Tibial artery (tissue), 4 donors: ENCODE results near the gene STAT4.

Experiments used
- DNase-seq, 2 donors: peaks; one replicate each; pipeline ENCODE4 v3.0.0-alpha.2; 2019
- H3K27ac ChIP-seq, 2 donors: fragments of 200-600 bp; sonication (generic) in 1 of 2; 1 replicate in 1 of 2; 2 replicates in 1 of 2; pipeline ENCODE4 v1.5.1; 2018 to 2019; ENCODE audit warnings: mild to moderate bottlenecking in 1 of 2
- H3K27me3 ChIP-seq, 2 donors: fragments of 200-600 bp; sonication (generic) in 1 of 2; one replicate each; pipeline versions ENCODE4 v1.5.1 to v1.6.0; 2016 to 2019
- H3K36me3 ChIP-seq, 3 donors: fragments of 200-600 bp; sonication (generic) in 2 of 3; one replicate each; pipeline ENCODE4 v1.5.1; 2016 to 2019; ENCODE audit warnings: mild to moderate bottlenecking in 2 of 3
- H3K4me1 ChIP-seq, 4 donors: fragments of 200-600 bp; sonication (generic) in 2 of 4; 1 replicate in 3 of 4; 2 replicates in 1 of 4; pipeline ENCODE4 v1.5.1; 2016 to 2019
- H3K4me3 ChIP-seq, 2 donors: fragments of 200-600 bp; sonication (generic) in 1 of 2; 1 replicate in 1 of 2; 2 replicates in 1 of 2; pipeline ENCODE4 v1.5.1; 2018 to 2019; ENCODE audit warnings: mild to moderate bottlenecking in 2 of 2
- H3K9me3 ChIP-seq, 3 donors: fragments of 200-600 bp; sonication (generic) in 1 of 3; one replicate each; pipeline ENCODE4 v1.5.1; 2016 to 2019
- CTCF ChIP-seq, 2 experiments: fragments of 200-600 bp in 1 of 2; fragments of 450-650 bp in 1 of 2; IDR thresholded peaks; one replicate each; pipeline ENCODE4 v1.5.1; 2017 to 2019; ENCODE audit warnings: antibody characterized with exemption in 2 of 2, mild to moderate bottlenecking in 1 of 2, moderate library complexity in 1 of 2
- intact Hi-C: fragments of 100-400 bp; cut with DNase I; formaldehyde crosslinking; loops from one replicate; pipeline ENCODE4 v1.15.0; 2023; ENCODE audit warnings: low total_unique reads

The STAT4 gene

GRCh38 chr2:191082321-191082720 is 68.5 kb downstream of the STAT4 start:
- no peak for DNase-seq
- no peaks in the 10 kb centered on the region for H3K4me1 ChIP-seq

GRCh38 chr2:191081411-191082155 is 69.2 kb downstream of the STAT4 start:
- no peak for DNase-seq
- Histone ChIP-seq H3K27ac (no peak overlapping the region), H3K4me3 (no peak overlapping the region), H3K9me3 (peaks cover 0 to 4% (median 0%) of the 10 kb centered on the region in 3 donors), H3K36me3 (no peaks in the 10 kb centered on the region), H3K27me3 (no peaks in the 10 kb centered on the region), H3K4me1 (no peaks in the 10 kb centered on the region)
- TF ChIP-seq CTCF (IDR thresholded peaks at IDR 0.05): no peak
- intact Hi-C loops: no loop called here

More at GRCh38 chr2:191082321-191082720, 68.5 kb downstream of the STAT4 start:
- no peak for TF ChIP-seq CTCF (IDR thresholded peaks at IDR 0.05)
- H3K9me3 ChIP-seq: peaks cover 0 to 4% (median 0%) of the 10 kb centered on the region in 3 donors
- no peaks in the 10 kb centered on the region for H3K27me3 ChIP-seq
- H3K27ac ChIP-seq: no peak overlapping the region
- H3K4me3 ChIP-seq: no peak overlapping the region
- intact Hi-C loops: no loop called here
- H3K36me3 ChIP-seq: no peaks in the 10 kb centered on the region

GRCh38 chr2:191078165-191078867 is 72.5 kb downstream of the STAT4 start:
- no peak for DNase-seq
- TF ChIP-seq CTCF (IDR thresholded peaks at IDR 0.05): no peak

GRCh38 chr2:191070276-191070675 is 80.5 kb downstream of the STAT4 start:
- intact Hi-C loops: no loop called here
- Histone ChIP-seq H3K27ac (no peak overlapping the region), H3K9me3 (no peaks in the 10 kb centered on the region), H3K4me3 (no peak overlapping the region), H3K27me3 (no peaks in the 10 kb centered on the region), H3K4me1 (peaks cover 0 to 4% (median 0%) of the 10 kb centered on the region in 4 donors), H3K36me3 (no peaks in the 10 kb centered on the region)
- TF ChIP-seq CTCF (IDR thresholded peaks at IDR 0.05): no peak
- no peak for DNase-seq

More at GRCh38 chr2:191078165-191078867, 72.5 kb downstream of the STAT4 start:
- H3K4me1 ChIP-seq: no peaks in the 10 kb centered on the region
- H3K9me3 ChIP-seq: peaks cover 0 to 4% (median 0%) of the 10 kb centered on the region in 3 donors
- no peak overlapping the region for H3K4me3 ChIP-seq
- no peaks in the 10 kb centered on the region for H3K27me3 ChIP-seq
- intact Hi-C loops: no loop called here
- H3K27ac ChIP-seq: no peak overlapping the region
- no peaks in the 10 kb centered on the region for H3K36me3 ChIP-seq

GRCh38 chr2:191069606-191070005 is 81.2 kb downstream of the STAT4 start:
- no peak for TF ChIP-seq CTCF (IDR thresholded peaks at IDR 0.05)
- intact Hi-C loops: no loop called here
- Histone ChIP-seq H3K27me3 (no peaks in the 10 kb centered on the region), H3K27ac (no peak overlapping the region), H3K4me3 (no peak overlapping the region), H3K36me3 (no peaks in the 10 kb centered on the region), H3K4me1 (peaks cover 0 to 4% (median 0%) of the 10 kb centered on the region in 4 donors), H3K9me3 (no peaks in the 10 kb centered on the region)
- DNase-seq: no peak
